ENCODE results near the gene IGSF21. TPM values are rescaled to one million over a fixed set of nuclear protein-coding genes. Genes with fewer than 3 reads are reported as not detected.

IGSF21 gene
- total and polyA plus RNA-seq, 2 of the 8 experiments (the other 6 are each of a cell fraction or from before 2014, with no cell fraction given) = 22.5 to 28.5 TPM

DNA sequence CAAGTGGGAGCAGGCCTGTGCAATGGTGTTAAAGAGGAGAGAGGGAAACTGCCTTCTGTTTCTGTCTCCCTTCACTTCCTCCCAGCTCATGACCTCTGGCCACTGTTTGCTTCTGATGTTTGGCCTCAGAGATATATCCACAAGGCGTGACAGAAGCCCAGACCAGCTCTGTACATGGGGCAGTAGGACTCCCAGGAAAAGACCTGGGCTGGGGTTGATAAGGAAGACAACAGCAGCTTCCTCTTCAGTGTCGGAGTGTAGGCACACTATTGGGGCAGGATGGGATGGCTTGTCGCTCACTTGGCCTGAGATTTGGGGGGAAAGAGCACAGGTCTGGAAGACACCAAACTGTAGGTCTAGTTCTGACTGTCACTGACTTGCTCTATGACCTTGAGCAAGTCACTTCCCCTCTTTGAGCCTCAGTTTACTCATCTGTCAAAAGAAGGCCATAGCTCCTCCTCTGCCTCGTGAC lies 305.3 kb downstream of the IGSF21 start (continued):
- TF ChIP-seq, protein P1, sequence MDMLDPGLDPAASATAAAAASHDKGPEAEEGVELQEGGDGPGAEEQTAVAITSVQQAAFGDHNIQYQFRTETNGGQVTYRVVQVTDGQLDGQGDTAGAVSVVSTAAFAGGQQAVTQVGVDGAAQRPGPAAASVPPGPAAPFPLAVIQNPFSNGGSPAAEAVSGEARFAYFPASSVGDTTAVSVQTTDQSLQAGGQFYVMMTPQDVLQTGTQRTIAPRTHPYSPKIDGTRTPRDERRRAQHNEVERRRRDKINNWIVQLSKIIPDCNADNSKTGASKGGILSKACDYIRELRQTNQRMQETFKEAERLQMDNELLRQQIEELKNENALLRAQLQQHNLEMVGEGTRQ (IDR thresholded peaks at IDR 0.05; ENCODE audit: low read length) = no peak
- TF ChIP-seq, protein P2, sequence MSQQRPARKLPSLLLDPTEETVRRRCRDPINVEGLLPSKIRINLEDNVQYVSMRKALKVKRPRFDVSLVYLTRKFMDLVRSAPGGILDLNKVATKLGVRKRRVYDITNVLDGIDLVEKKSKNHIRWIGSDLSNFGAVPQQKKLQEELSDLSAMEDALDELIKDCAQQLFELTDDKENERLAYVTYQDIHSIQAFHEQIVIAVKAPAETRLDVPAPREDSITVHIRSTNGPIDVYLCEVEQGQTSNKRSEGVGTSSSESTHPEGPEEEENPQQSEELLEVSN (IDR thresholded peaks at IDR 0.05) = no peak
- no peak for TF ChIP-seq SAP30 (IDR thresholded peaks at IDR 0.05; ENCODE audit: insufficient read depth, insufficient replicate concordance, low read length)
- TF ChIP-seq ASH2L (IDR thresholded peaks at IDR 0.05; ENCODE audit: low read length) = no peak
